Fibroblast of mammary gland (primary cell): Measurements from ENCODE around the gene TCF3.
A peak's percentile ranks its signal among the peaks of the same experiment; 100 is the strongest.
"Not testable (repeated sequence)": the region's sequence is repeated elsewhere in the genome, so short reads cannot be mapped to it uniquely, and the experiment has no call there.

Experiments used
- DNase-seq: peaks from one replicate; pipeline ENCODE4 v3.0.0-alpha.2; 2010; ENCODE audit warnings: low read depth
- H3K4me3 ChIP-seq: 2 replicates; pipeline ENCODE4 v1.5.1; 2011; ENCODE audit warnings: low read depth, mild to moderate bottlenecking, low read length, moderate library complexity; ENCODE audit not compliant: control insufficient read depth
- CTCF ChIP-seq: conservative IDR thresholded peaks from 2 replicates; pipeline ENCODE4 v1.5.1; 2011; ENCODE audit warnings: low read depth, low read length, inconsistent platforms; ENCODE audit not compliant: control insufficient read depth, insufficient read depth

TCF3 gene

GRCh38 chr19:1652471-1653299 lies at the start of gene TCF3:
Gene TCF3, minus strand, starts transcription at chr19:1652615. Its CDS starts 2,367 bp downstream, at chr19:1650248.
- no peak for TF ChIP-seq CTCF
- H3K4me3 ChIP-seq = peak within 1 kb of the TSS; percentile 68
- DNase-seq = peak; percentile 99

GRCh38 chr19:1700733-1701663 lies 48.6 kb upstream of the TCF3 start:
- DNase-seq = no peak
- no peak for TF ChIP-seq CTCF
- no peak overlapping the region for H3K4me3 ChIP-seq

GRCh38 chr19:1699998-1700732 lies 47.8 kb upstream of the TCF3 start:
- no peak overlapping the region for H3K4me3 ChIP-seq
- no peak for TF ChIP-seq CTCF
- no peak for DNase-seq

- no peak for DNase-seq
- H3K4me3 ChIP-seq = no peak overlapping the region
- no peak for TF ChIP-seq CTCF
Observed at GRCh38 chr19:1699386-1699785, 47.0 kb upstream of the TCF3 start.

- no peak overlapping the region for H3K4me3 ChIP-seq
- no peak for DNase-seq
- TF ChIP-seq CTCF = no peak
Observed at GRCh38 chr19:1698636-1699035, 46.2 kb upstream of the TCF3 start.

GRCh38 chr19:1695481-1695880 lies 43.1 kb upstream of the TCF3 start:
- H3K4me3 ChIP-seq, DNase-seq: not testable (repeated sequence)
